ENCODE measurements around the gene HSDL2. TPM values are rescaled to one million over a fixed set of nuclear protein-coding genes. Genes with fewer than 3 reads are reported as not detected.

HSDL2 gene
- total and polyA plus RNA-seq, 10 of the 15 experiments (the other 5 are each of a cell fraction or from before 2014, with no cell fraction given): 20.9 to 46.1 (median 27.0) TPM

DNA sequence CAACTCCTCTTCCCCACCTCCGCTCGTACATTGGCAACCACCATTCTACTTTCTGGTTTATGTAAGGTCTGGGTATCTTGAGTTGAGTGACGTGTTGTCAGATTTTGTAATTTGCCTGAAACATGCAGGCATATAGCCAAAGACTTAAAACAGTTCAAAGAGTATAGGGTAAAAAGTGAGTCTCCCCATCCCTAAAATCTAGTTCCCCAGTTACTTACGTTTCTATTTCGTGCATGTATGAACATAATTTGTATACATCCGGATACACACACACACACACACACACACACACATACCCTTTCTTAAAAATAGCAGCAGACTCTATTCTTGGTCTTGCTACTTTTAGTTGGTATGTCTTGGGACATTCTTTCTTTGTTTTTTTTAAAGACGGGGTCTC lies 915 bp downstream of the HSDL2 start (continued):
- TF ChIP-seq, protein P1, sequence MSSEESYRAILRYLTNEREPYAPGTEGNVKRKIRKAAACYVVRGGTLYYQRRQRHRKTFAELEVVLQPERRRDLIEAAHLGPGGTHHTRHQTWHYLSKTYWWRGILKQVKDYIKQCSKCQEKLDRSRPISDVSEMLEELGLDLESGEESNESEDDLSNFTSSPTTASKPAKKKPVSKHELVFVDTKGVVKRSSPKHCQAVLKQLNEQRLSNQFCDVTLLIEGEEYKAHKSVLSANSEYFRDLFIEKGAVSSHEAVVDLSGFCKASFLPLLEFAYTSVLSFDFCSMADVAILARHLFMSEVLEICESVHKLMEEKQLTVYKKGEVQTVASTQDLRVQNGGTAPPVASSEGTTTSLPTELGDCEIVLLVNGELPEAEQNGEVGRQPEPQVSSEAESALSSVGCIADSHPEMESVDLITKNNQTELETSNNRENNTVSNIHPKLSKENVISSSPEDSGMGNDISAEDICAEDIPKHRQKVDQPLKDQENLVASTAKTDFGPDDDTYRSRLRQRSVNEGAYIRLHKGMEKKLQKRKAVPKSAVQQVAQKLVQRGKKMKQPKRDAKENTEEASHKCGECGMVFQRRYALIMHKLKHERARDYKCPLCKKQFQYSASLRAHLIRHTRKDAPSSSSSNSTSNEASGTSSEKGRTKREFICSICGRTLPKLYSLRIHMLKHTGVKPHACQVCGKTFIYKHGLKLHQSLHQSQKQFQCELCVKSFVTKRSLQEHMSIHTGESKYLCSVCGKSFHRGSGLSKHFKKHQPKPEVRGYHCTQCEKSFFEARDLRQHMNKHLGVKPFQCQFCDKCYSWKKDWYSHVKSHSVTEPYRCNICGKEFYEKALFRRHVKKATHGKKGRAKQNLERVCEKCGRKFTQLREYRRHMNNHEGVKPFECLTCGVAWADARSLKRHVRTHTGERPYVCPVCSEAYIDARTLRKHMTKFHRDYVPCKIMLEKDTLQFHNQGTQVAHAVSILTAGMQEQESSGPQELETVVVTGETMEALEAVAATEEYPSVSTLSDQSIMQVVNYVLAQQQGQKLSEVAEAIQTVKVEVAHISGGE (CRISPR knock-in tag; IDR thresholded peaks at IDR 0.05): no peak
- no peak for TF ChIP-seq ZNF622 (IDR thresholded peaks at IDR 0.05)
- 0 out of 2 replicates have a peak, but pooled peaks have one; percentile 42 for TF ChIP-seq POLR2AphosphoS5 (IDR thresholded peaks at IDR 0.05; ENCODE audit: low read length)
- TF ChIP-seq TCF3 (IDR thresholded peaks at IDR 0.05; ENCODE audit: borderline replicate concordance, insufficient read depth, low read depth, low read length): no peak
- TF ChIP-seq EZH2 (IDR thresholded peaks at IDR 0.05; ENCODE audit: borderline replicate concordance, control insufficient read depth, low read depth, low read length): 0 out of 2 replicates have a peak, but pooled peaks have one; percentile 43
- TF ChIP-seq ETV6 (conservative IDR thresholded peaks at IDR 0.05 in 1 of 2, IDR thresholded peaks at IDR 0.05 in 1 of 2; ENCODE audit: borderline replicate concordance in 1 of 2, low read depth in 1 of 2): no peak
- no peak for TF ChIP-seq CEBPZ (IDR thresholded peaks at IDR 0.05; ENCODE audit: low read depth, low read length)
- TF ChIP-seq CREB1 (IDR thresholded peaks at IDR 0.05; ENCODE audit: low read depth): 0 out of 2 replicates have a peak, but pooled peaks have one; percentile 5
- TF ChIP-seq HDGF (IDR thresholded peaks at IDR 0.05): no peak
- no peak for TF ChIP-seq PAX5 (IDR thresholded peaks at IDR 0.05; ENCODE audit: borderline replicate concordance, low read depth, low read length)
- no peak for TF ChIP-seq IKZF1 (conservative IDR thresholded peaks at IDR 0.05)
- TF ChIP-seq, protein P2, sequence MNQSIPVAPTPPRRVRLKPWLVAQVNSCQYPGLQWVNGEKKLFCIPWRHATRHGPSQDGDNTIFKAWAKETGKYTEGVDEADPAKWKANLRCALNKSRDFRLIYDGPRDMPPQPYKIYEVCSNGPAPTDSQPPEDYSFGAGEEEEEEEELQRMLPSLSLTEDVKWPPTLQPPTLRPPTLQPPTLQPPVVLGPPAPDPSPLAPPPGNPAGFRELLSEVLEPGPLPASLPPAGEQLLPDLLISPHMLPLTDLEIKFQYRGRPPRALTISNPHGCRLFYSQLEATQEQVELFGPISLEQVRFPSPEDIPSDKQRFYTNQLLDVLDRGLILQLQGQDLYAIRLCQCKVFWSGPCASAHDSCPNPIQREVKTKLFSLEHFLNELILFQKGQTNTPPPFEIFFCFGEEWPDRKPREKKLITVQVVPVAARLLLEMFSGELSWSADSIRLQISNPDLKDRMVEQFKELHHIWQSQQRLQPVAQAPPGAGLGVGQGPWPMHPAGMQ (IDR thresholded peaks at IDR 0.05; ENCODE audit: borderline replicate concordance): no peak
- TF ChIP-seq ASH2L (IDR thresholded peaks at IDR 0.05; ENCODE audit: borderline replicate concordance, low read depth): no peak
- TF ChIP-seq, protein P3, sequence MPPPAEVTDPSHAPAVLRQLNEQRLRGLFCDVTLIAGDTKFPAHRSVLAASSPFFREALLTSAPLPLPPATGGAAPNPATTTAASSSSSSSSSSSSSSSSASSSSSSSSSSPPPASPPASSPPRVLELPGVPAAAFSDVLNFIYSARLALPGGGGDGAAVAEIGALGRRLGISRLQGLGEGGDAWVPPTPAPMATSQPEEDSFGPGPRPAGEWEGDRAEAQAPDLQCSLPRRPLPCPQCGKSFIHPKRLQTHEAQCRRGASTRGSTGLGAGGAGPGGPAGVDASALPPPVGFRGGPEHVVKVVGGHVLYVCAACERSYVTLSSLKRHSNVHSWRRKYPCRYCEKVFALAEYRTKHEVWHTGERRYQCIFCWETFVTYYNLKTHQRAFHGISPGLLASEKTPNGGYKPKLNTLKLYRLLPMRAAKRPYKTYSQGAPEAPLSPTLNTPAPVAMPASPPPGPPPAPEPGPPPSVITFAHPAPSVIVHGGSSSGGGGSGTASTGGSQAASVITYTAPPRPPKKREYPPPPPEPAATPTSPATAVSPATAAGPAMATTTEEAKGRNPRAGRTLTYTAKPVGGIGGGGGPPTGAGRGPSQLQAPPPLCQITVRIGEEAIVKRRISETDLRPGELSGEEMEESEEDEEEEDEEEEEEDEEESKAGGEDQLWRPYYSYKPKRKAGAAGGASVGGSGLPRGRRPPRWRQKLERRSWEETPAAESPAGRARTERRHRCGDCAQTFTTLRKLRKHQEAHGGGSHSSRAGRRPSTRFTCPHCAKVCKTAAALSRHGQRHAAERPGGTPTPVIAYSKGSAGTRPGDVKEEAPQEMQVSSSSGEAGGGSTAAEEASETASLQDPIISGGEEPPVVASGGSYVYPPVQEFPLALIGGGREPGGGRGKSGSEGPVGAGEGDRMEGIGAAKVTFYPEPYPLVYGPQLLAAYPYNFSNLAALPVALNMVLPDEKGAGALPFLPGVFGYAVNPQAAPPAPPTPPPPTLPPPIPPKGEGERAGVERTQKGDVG (CRISPR knock-in tag; IDR thresholded peaks at IDR 0.05): no peak
- peak; percentile 40 for TF ChIP-seq MEF2B (IDR thresholded peaks at IDR 0.05; ENCODE audit: partially characterized antibody, poor library complexity, severe bottlenecking)
- TF ChIP-seq SREBF1 (IDR thresholded peaks at IDR 0.05; ENCODE audit: low read length): no peak
- TF ChIP-seq ZNF24 (IDR thresholded peaks at IDR 0.05): no peak
- TF ChIP-seq SMAD1 (IDR thresholded peaks at IDR 0.05; ENCODE audit: low read depth, partially characterized antibody): no peak
- no peak for TF ChIP-seq SMARCA5 (IDR thresholded peaks at IDR 0.05)
